ENCODE results near the gene FZD8.
A peak's percentile ranks its signal among the peaks of the same experiment; 100 is the strongest.

Gene FZD8

DNA sequence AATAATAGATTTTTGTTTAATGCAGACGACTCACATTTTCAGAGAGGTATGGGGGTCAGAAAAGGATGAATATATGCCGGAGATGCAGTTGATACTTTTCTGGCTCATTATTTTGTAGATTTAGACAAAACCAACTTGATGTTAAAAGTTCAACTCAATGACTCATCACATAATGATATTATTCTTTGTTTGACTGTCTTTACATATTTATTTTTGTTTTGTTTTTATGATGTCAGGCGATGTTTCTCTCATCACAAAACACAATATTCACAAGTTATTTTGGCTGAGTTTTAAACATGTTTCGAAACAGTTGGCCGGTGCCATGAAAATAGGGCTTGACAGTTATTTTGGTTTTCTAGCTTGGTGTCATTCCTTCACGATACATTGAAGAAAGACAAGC, 35.7 kb downstream of the FZD8 start:
- peak; percentile 65 for DNase-seq (ENCODE audit: low read depth)

GRCh38 chr10:35605191-35605590, 36.9 kb downstream of the FZD8 start, which contains the start of gene GJD4:
GJD4 (plus strand) TSS chr10:35605341; CDS start chr10:35605568, 227 bp downstream.
- peak; percentile 24 for DNase-seq (ENCODE audit: low read depth)

GRCh38 chr10:35600193-35600592, 41.9 kb downstream of the FZD8 start:
- no peak for DNase-seq (ENCODE audit: low read depth)

GRCh38 chr10:35598379-35598778, 43.7 kb downstream of the FZD8 start:
- DNase-seq (ENCODE audit: low read depth) = no peak

DNA sequence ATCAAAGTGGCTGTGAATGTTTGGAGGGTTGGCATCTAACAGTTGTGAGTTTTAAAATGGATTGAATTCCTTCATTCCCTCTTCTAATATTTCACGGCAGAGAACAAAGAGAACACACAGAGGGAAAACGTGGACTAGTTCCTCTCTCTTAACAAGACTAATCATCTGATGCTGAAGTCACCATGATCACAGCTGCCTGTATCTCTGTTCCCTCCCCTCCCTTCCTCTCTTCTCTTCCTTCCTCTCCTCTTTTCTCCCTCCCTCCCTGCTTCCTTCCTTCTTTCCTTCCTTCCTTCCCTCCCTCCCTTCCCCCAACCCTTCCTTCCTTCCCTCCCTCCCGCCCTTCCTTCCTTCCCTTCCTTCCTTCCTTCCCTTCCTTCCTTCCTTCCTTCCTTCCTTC, 47.0 kb downstream of the FZD8 start:
- no peak for DNase-seq (ENCODE audit: low read depth)

DNA sequence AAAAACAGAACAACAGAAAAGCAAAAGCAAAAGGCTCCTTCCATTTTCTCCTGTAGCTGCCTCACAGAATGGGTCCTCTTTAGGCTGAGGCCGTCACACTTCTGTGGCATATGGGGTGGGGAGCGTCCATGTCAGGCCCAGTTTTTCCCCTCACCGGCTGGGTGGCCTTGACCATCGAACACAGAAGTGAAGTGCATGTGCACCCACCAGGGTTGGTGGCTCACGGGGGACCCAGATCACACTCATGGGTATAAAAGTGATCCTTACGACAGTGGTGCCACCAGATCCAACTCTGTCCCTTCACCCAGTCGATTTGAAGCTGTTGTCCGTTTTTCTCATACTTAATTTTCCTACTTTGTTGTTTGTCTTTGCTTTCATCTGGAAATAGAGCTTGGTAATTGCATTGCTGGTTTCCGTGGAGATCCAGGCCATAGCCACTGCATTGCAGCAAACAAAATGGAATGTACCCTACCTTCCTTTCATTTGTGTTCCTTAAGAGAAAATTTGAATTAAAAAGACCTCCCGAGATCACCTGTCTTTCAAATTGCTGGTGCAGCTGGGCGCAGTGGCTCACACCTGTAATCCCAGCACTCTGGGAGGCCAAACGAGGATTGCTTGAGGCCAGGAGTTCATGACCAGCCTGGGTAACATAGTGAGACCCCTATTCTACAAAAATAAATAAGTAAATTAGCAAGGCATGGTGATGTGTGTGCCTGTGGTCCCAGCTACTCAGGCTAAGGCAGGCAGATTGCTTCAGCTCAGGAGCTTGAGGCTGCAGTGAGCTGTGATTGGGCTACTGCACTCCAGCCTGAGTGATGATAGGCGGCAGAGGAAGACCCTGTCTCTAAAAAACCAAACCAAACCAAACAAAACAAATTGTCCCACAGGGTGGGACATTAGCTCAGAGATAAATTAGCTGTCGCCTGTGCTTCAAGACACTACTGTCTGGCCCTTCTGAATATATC, 47.7 kb downstream of the FZD8 start:
- no peak for DNase-seq (ENCODE audit: low read depth)

- DNase-seq (ENCODE audit: low read depth) = no peak
Measured at GRCh38 chr10:35592441-35592840, 49.7 kb downstream of the FZD8 start.

DNA sequence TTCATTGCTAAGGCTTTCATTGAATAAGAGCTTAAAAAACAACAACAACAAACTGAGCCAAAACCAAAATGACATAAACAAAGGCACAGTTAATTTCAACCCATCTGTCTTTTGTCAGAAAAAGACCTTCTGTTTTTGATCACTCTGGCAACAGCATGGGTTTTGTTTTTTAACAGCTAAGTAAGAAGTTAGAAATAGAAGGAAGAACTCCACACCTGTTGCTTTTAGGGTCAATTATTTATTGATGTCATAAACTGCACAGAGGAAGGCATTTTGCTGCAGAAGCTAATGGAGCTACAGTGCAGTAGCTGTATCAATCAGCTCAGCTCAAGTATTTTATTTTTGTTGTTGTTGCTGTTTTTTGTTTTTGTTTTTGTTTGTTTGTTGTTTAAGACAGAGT, 53.3 kb downstream of the FZD8 start:
- no peak for DNase-seq (ENCODE audit: low read depth)

Measured in EH (cell line).